Activated CD4-positive, alpha-beta memory T cell treated with anti-CD3 and anti-CD28 coated beads, Interleukin-2, amount 10 ng/mL, durations not matched to agents 7 days and 5 days (primary cell): Measurements from ENCODE around the gene ATP1A1. TPM values are rescaled to one million over a fixed set of nuclear protein-coding genes. Genes with fewer than 3 reads are reported as not detected.

Source experiments
- CTCF ChIA-PET: fragments of 350-600 bp; sonication (Branson Sonifier 250); formaldehyde crosslinking; loops from one replicate; lab custom pipeline; 2021; ENCODE audit warnings: antibody characterized with exemption, inconsistent platforms; lab: Charles Lee
- POLR2A ChIA-PET: fragments of 350-600 bp; sonication (Branson Sonifier 250); formaldehyde crosslinking; loops from one replicate; lab custom pipeline; 2021; ENCODE audit warnings: antibody characterized with exemption; lab: Charles Lee
- DNase-seq: peaks from one replicate; pipeline ENCODE4 v3.0.0-alpha.2; 2020
- H3K27ac Mint-ChIP-seq: one replicate; pipeline ENCODE4 v1.8.0; 2021; ENCODE audit warnings: mild to moderate bottlenecking, mixed read lengths
- H3K27me3 Mint-ChIP-seq: one replicate; pipeline ENCODE4 v1.8.0; 2021; ENCODE audit warnings: mixed read lengths
- H3K36me3 Mint-ChIP-seq: one replicate; pipeline ENCODE4 v1.8.0; 2021; ENCODE audit warnings: low read depth, mixed read lengths
- H3K4me1 Mint-ChIP-seq: one replicate; pipeline ENCODE4 v1.8.0; 2021; ENCODE audit warnings: mixed read lengths
- H3K4me3 Mint-ChIP-seq: one replicate; pipeline ENCODE4 v1.8.0; 2021; ENCODE audit warnings: mild to moderate bottlenecking, mixed read lengths
- H3K9me3 Mint-ChIP-seq: one replicate; pipeline ENCODE4 v1.8.0; 2021; ENCODE audit warnings: mixed read lengths
- total RNA-seq, 2 experiments: library from RNA; stranded (reverse); gene quantifications; one replicate each; pipeline ENCODE4 v1.2.3, GENCODE V29; 2021

ATP1A1 gene
- total RNA-seq, 2 experiments from 2014 or later, result 238 to 241 TPM

- H3K9me3 Mint-ChIP-seq, result no peaks in the 10 kb centered on the region
- DNase-seq, result no peak
- H3K27ac Mint-ChIP-seq, result peak overlapping the region; percentile 29
- ChIA-PET CTCF (interaction anchor here (1.0 to 1.8 kb wide), 3 partner anchors 83 to 193 kb away, joined by 3 to 4 read pairs (median 3); no protein-coding TSS in a partner anchor), POLR2A (interaction anchor here (0.9 to 2.6 kb wide), 4 partner anchors 12 to 97 kb away, joined by 3 to 24 read pairs (median 6); partner anchors contain the start of gene ATP1A1)
- H3K36me3 Mint-ChIP-seq, result peaks cover 95% of the 10 kb centered on the region
- H3K4me1 Mint-ChIP-seq, result peaks cover 16% of the 10 kb centered on the region
- H3K4me3 Mint-ChIP-seq, result no peak overlapping the region
- no peaks in the 10 kb centered on the region for H3K27me3 Mint-ChIP-seq
Observed at GRCh38 chr1:116402333-116402732, 29.3 kb downstream of the ATP1A1 start.

- H3K27me3 Mint-ChIP-seq, result no peaks in the 10 kb centered on the region
- peak overlapping the region; percentile 1 for H3K27ac Mint-ChIP-seq
- ChIA-PET CTCF (interaction anchor here (1.4 kb wide), 1 partner anchor 96 kb away, joined by 3 read pairs; no protein-coding TSS in a partner anchor), POLR2A (interaction anchor here (1.9 to 2.6 kb wide), 2 partner anchors 13 to 15 kb away, joined by 8 to 24 read pairs; no protein-coding TSS in a partner anchor)
- no peak for DNase-seq
- H3K36me3 Mint-ChIP-seq, result peaks cover 90% of the 10 kb centered on the region
- H3K9me3 Mint-ChIP-seq, result no peaks in the 10 kb centered on the region
- H3K4me1 Mint-ChIP-seq, result peaks cover 16% of the 10 kb centered on the region
- no peak overlapping the region for H3K4me3 Mint-ChIP-seq
Observed at GRCh38 chr1:116403496-116404136, 30.6 kb downstream of the ATP1A1 start.

GRCh38 chr1:116404699-116405098 lies 31.7 kb downstream of the ATP1A1 start:
- Mint-ChIP-seq H3K4me3 (no peak overlapping the region), H3K27ac (no peak overlapping the region), H3K36me3 (peaks cover 79% of the 10 kb centered on the region), H3K4me1 (peaks cover 16% of the 10 kb centered on the region), H3K9me3 (no peaks in the 10 kb centered on the region), H3K27me3 (no peaks in the 10 kb centered on the region)
- DNase-seq, result no peak
- POLR2A ChIA-PET, result no interaction called here
- CTCF ChIA-PET, result no interaction called here

- Mint-ChIP-seq H3K27ac (no peak overlapping the region), H3K27me3 (no peaks in the 10 kb centered on the region), H3K4me3 (no peak overlapping the region), H3K4me1 (peaks cover 16% of the 10 kb centered on the region), H3K36me3 (peaks cover 72% of the 10 kb centered on the region), H3K9me3 (no peaks in the 10 kb centered on the region)
- DNase-seq, result no peak
- ChIA-PET POLR2A (interaction anchor here (1.2 to 1.3 kb wide), 2 partner anchors 12 to 15 kb away, joined by 4 read pairs; no protein-coding TSS in a partner anchor), CTCF (interaction anchor here (1.0 kb wide), 1 partner anchor 80 kb away, joined by 3 read pairs; no protein-coding TSS in a partner anchor)
Observed at GRCh38 chr1:116405241-116406135, 32.4 kb downstream of the ATP1A1 start.

GRCh38 chr1:116407033-116407432 lies 34.0 kb downstream of the ATP1A1 start:
- ChIA-PET POLR2A (interaction anchor here (1.2 to 1.3 kb wide), 2 partner anchors 14 to 17 kb away, joined by 3 to 4 read pairs; no protein-coding TSS in a partner anchor), CTCF (interaction anchor here (0.7 kb wide), 1 partner anchor 267 kb away, joined by 3 read pairs; no protein-coding TSS in a partner anchor)
- H3K4me1 Mint-ChIP-seq, result peaks cover 9% of the 10 kb centered on the region
- no peaks in the 10 kb centered on the region for H3K27me3 Mint-ChIP-seq
- H3K36me3 Mint-ChIP-seq, result peaks cover 56% of the 10 kb centered on the region
- H3K4me3 Mint-ChIP-seq, result no peak overlapping the region
- no peak overlapping the region for H3K27ac Mint-ChIP-seq
- no peaks in the 10 kb centered on the region for H3K9me3 Mint-ChIP-seq
- DNase-seq, result no peak

GRCh38 chr1:116408193-116408592 lies 35.1 kb downstream of the ATP1A1 start:
- Mint-ChIP-seq H3K4me1 (peaks cover 3% of the 10 kb centered on the region), H3K27ac (no peak overlapping the region), H3K27me3 (no peaks in the 10 kb centered on the region), H3K36me3 (peaks cover 44% of the 10 kb centered on the region), H3K9me3 (no peaks in the 10 kb centered on the region), H3K4me3 (no peak overlapping the region)
- DNase-seq, result no peak
- ChIA-PET CTCF (no interaction called here), POLR2A (interaction anchor here (0.8 kb wide), 1 partner anchor 10 kb away, joined by 3 read pairs; no protein-coding TSS in a partner anchor)

GRCh38 chr1:116408803-116409720 lies 36.0 kb downstream of the ATP1A1 start:
- Mint-ChIP-seq H3K4me1 (peaks cover 8% of the 10 kb centered on the region), H3K4me3 (no peak overlapping the region), H3K36me3 (peaks cover 37% of the 10 kb centered on the region), H3K27me3 (no peaks in the 10 kb centered on the region), H3K9me3 (no peaks in the 10 kb centered on the region), H3K27ac (no peak overlapping the region)
- no peak for DNase-seq
- ChIA-PET CTCF (interaction anchor here (1.4 kb wide), 1 partner anchor 9 kb away, joined by 4 read pairs; no protein-coding TSS in a partner anchor), POLR2A (interaction anchor here (0.8 to 1.5 kb wide), 2 partner anchors 9 to 10 kb away, joined by 3 to 4 read pairs; no protein-coding TSS in a partner anchor)

GRCh38 chr1:116409751-116410191 lies 36.7 kb downstream of the ATP1A1 start:
- no peak for DNase-seq
- ChIA-PET CTCF (interaction anchor here (1.4 kb wide), 1 partner anchor 9 kb away, joined by 4 read pairs; no protein-coding TSS in a partner anchor), POLR2A (interaction anchor here (1.5 kb wide), 1 partner anchor 9 kb away, joined by 4 read pairs; no protein-coding TSS in a partner anchor)
- Mint-ChIP-seq H3K27me3 (no peaks in the 10 kb centered on the region), H3K4me3 (no peak overlapping the region), H3K4me1 (peaks cover 8% of the 10 kb centered on the region), H3K36me3 (peaks cover 30% of the 10 kb centered on the region), H3K27ac (no peak overlapping the region), H3K9me3 (no peaks in the 10 kb centered on the region)

GRCh38 chr1:116411784-116412479 lies 38.9 kb downstream of the ATP1A1 start:
- no peaks in the 10 kb centered on the region for H3K9me3 Mint-ChIP-seq
- no peak for DNase-seq
- H3K36me3 Mint-ChIP-seq, result peaks cover 17% of the 10 kb centered on the region
- peaks cover 24% of the 10 kb centered on the region for H3K4me1 Mint-ChIP-seq
- H3K27ac Mint-ChIP-seq, result no peak overlapping the region
- ChIA-PET CTCF (interaction anchor here (1.4 to 1.7 kb wide), 2 partner anchors 74 to 273 kb away, joined by 4 to 5 read pairs; no protein-coding TSS in a partner anchor), POLR2A (interaction anchor here (1.2 to 1.5 kb wide), 2 partner anchors 15 to 37 kb away, joined by 4 to 5 read pairs; no protein-coding TSS in a partner anchor)
- no peaks in the 10 kb centered on the region for H3K27me3 Mint-ChIP-seq
- no peak overlapping the region for H3K4me3 Mint-ChIP-seq

GRCh38 chr1:116412480-116412798 lies 39.4 kb downstream of the ATP1A1 start:
- H3K27ac Mint-ChIP-seq, result no peak overlapping the region
- DNase-seq, result no peak
- peaks cover 28% of the 10 kb centered on the region for H3K4me1 Mint-ChIP-seq
- no peak overlapping the region for H3K4me3 Mint-ChIP-seq
- H3K27me3 Mint-ChIP-seq, result no peaks in the 10 kb centered on the region
- H3K36me3 Mint-ChIP-seq, result peaks cover 13% of the 10 kb centered on the region
- CTCF ChIA-PET, result interaction anchor here (1.4 to 1.7 kb wide), 2 partner anchors 73 to 273 kb away, joined by 4 to 5 read pairs; no protein-coding TSS in a partner anchor
- no peaks in the 10 kb centered on the region for H3K9me3 Mint-ChIP-seq
- POLR2A ChIA-PET, result no interaction called here

- H3K27ac Mint-ChIP-seq, result no peak overlapping the region
- CTCF ChIA-PET, result interaction anchor here (1.4 to 1.7 kb wide), 2 partner anchors 73 to 274 kb away, joined by 4 to 5 read pairs; no protein-coding TSS in a partner anchor
- H3K9me3 Mint-ChIP-seq, result no peaks in the 10 kb centered on the region
Observed at GRCh38 chr1:116412898-116413297, 39.9 kb downstream of the ATP1A1 start.

More at GRCh38 chr1:116412898-116413297, 39.9 kb downstream of the ATP1A1 start:
- Mint-ChIP-seq H3K27me3 (no peaks in the 10 kb centered on the region), H3K4me1 (peaks cover 33% of the 10 kb centered on the region), H3K4me3 (no peak overlapping the region), H3K36me3 (peaks cover 8% of the 10 kb centered on the region)
- no peak for DNase-seq
- POLR2A ChIA-PET, result no interaction called here
